Kasumi-1 (cell line): ENCODE data around the gene MRPL50.

Experiments
- DNase-seq, 2 experiments: peaks; one replicate each; lab custom pipeline; 2025; lab: John Stamatoyannopoulos, UW

The MRPL50 gene

GRCh38 chr9:101398068-101398929, at the start of gene MRPL50, which contains the start of gene ZNF189:
Gene MRPL50 (minus strand): TSS chr9:101398618. CDS start chr9:101398592, 26 bp downstream.
Gene ZNF189 (plus strand): TSS chr9:101398851. CDS start chr9:101399157, 306 bp downstream.
- DNase-seq, result peak; percentile 99

GRCh38 chr9:101446732-101447131, 48.3 kb upstream of the MRPL50 start:
- no peak for DNase-seq

GRCh38 chr9:101445353-101446029, 47.1 kb upstream of the MRPL50 start:
- DNase-seq, result peak in 1 of 2 experiments; percentile 8

- DNase-seq, result no peak
Measured at GRCh38 chr9:101443364-101443771, 45.0 kb upstream of the MRPL50 start.

GRCh38 chr9:101442736-101443135, 44.3 kb upstream of the MRPL50 start:
- no peak for DNase-seq

- DNase-seq, result no peak
Measured at GRCh38 chr9:101442318-101442717, 43.9 kb upstream of the MRPL50 start.

GRCh38 chr9:101440714-101441230, 42.4 kb upstream of the MRPL50 start:
- DNase-seq, result peak in 1 of 2 experiments; percentile 14

- DNase-seq, result no peak
Measured at GRCh38 chr9:101438523-101438922, 40.1 kb upstream of the MRPL50 start.

GRCh38 chr9:101437806-101438232, 39.4 kb upstream of the MRPL50 start:
- no peak for DNase-seq

- DNase-seq, result no peak
Measured at GRCh38 chr9:101435601-101436079, 37.2 kb upstream of the MRPL50 start, which contains the start of gene ALDOB. Gene ALDOB (minus strand): TSS chr9:101435774. CDS start chr9:101430887, 4,887 bp downstream.

- DNase-seq, result no peak
Measured at GRCh38 chr9:101434998-101435397, 36.6 kb upstream of the MRPL50 start.

- DNase-seq, result no peak
Measured at GRCh38 chr9:101433229-101433628, 34.8 kb upstream of the MRPL50 start.

- DNase-seq, result no peak
Measured at GRCh38 chr9:101432740-101433139, 34.3 kb upstream of the MRPL50 start.

GRCh38 chr9:101432171-101432570, 33.8 kb upstream of the MRPL50 start:
- no peak for DNase-seq

- no peak for DNase-seq
Measured at GRCh38 chr9:101429736-101430135, 31.3 kb upstream of the MRPL50 start.

GRCh38 chr9:101428909-101429308, 30.5 kb upstream of the MRPL50 start:
- no peak for DNase-seq

- no peak for DNase-seq
Measured at GRCh38 chr9:101427957-101428655, 29.7 kb upstream of the MRPL50 start.

- no peak for DNase-seq
Measured at GRCh38 chr9:101427358-101427757, 28.9 kb upstream of the MRPL50 start.

- no peak for DNase-seq
Measured at GRCh38 chr9:101421653-101422065, 23.2 kb upstream of the MRPL50 start.

GRCh38 chr9:101419863-101420262, 21.4 kb upstream of the MRPL50 start:
- no peak for DNase-seq

- DNase-seq, result no peak
Measured at GRCh38 chr9:101418518-101419430, 20.4 kb upstream of the MRPL50 start.
